GM12878 (cell line): Measurements from ENCODE around the gene RPS6KL1. TPM values are rescaled to one million over a fixed set of nuclear protein-coding genes. Genes with fewer than 3 reads are reported as not detected.

ENCODE experiments used
- ATAC-seq: fragments of 200-7000 bp; cut with Tn5 transposase; 3 replicates; pipeline ENCODE4 v1.9.1; 2020; ENCODE audit warnings: mild to moderate bottlenecking, moderate library complexity
- BruUV-seq: library from RNA; stranded (reverse); fragments of 400-500 nt; replicated peaks from 2 replicates; lab custom pipeline; 2021; lab: Mats Ljungman, UMichigan
- CTCF ChIA-PET: fragments of 300-600 bp; sonication (Branson Sonifier 250); formaldehyde crosslinking; extraction: SDS; loops from one replicate; lab custom pipeline; 2021; ENCODE audit warnings: inconsistent platforms; lab: Yijun Ruan, JAX
- POLR2A ChIA-PET: fragments of 350-600 bp; formaldehyde crosslinking; extraction: SDS; loops from one replicate; lab custom pipeline; 2021; ENCODE audit warnings: inconsistent platforms; lab: Charles Lee
- RAD21 ChIA-PET: fragments of 300-600 bp; sonication (Branson Sonifier 250); formaldehyde crosslinking; loops from one replicate; lab custom pipeline; 2023; ENCODE audit warnings: antibody characterized with exemption; ENCODE audit not compliant: unreplicated experiment; lab: Charles Lee
- SMC1A ChIA-PET: fragments of 300-600 bp; sonication (Branson Sonifier 250); formaldehyde crosslinking; loops from one replicate; lab custom pipeline; 2023; ENCODE audit not compliant: unreplicated experiment, uncharacterized antibody; lab: Charles Lee
- DNase-seq: peaks from one replicate; pipeline ENCODE4 v3.0.0-alpha.2; 2011; ENCODE audit warnings: low read depth, low spot score
- FAIRE-seq: peaks from 3 replicates; lab custom pipeline; 2011; peaks lifted over from hg19 to GRCh38; lab: Jason Lieb, UNC
- H2AFZ ChIP-seq: 2 replicates; pipeline ENCODE4 v1.6.0; 2011; ENCODE audit warnings: low read depth, low read length, control low read depth; ENCODE audit not compliant: control insufficient read depth
- H3K27ac ChIP-seq: 2 replicates; pipeline ENCODE4 v1.5.1; 2011; ENCODE audit warnings: control low read depth; ENCODE audit not compliant: control insufficient read depth, insufficient read depth
- H3K27me3 ChIP-seq, 2 experiments: replicated peaks in 1 of 2; 2 replicates each; pipeline versions ENCODE4 v1.6.0 to v1.6.1; 2011; ENCODE audit warnings: low read length in 1 of 2; ENCODE audit not compliant: control insufficient read depth in 2 of 2, insufficient read depth in 2 of 2
- H3K36me3 ChIP-seq, 2 experiments: 2 replicates each; pipeline ENCODE4 v1.5.1; 2011; ENCODE audit warnings: low read length in 1 of 2; ENCODE audit not compliant: control insufficient read depth in 2 of 2, insufficient read depth in 2 of 2
- H3K4me1 ChIP-seq: 2 replicates; pipeline ENCODE4 v1.6.1; 2011; ENCODE audit warnings: mild to moderate bottlenecking, low read length, moderate library complexity, mixed read lengths; ENCODE audit not compliant: control insufficient read depth, insufficient read depth
- H3K4me2 ChIP-seq: 2 replicates; pipeline ENCODE4 v1.6.0; 2011; ENCODE audit warnings: control low read depth; ENCODE audit not compliant: control insufficient read depth, insufficient read depth
- H3K4me3 ChIP-seq: fragments of 200-600 bp; sonication (generic); 2 replicates; pipeline ENCODE4 v1.5.1; 2016
- H3K79me2 ChIP-seq: 2 replicates; pipeline ENCODE4 v1.6.0; 2011; ENCODE audit warnings: low read length; ENCODE audit not compliant: control insufficient read depth, insufficient read depth
- H3K9ac ChIP-seq: 2 replicates; pipeline ENCODE4 v1.8.0; 2011; ENCODE audit warnings: low read length, control low read depth, mixed read lengths; ENCODE audit not compliant: control insufficient read depth, insufficient read depth
- H3K9me3 ChIP-seq: replicated peaks from 3 replicates; pipeline ENCODE4 v1.5.1; 2011; ENCODE audit warnings: mild to moderate bottlenecking, low read length; ENCODE audit not compliant: control insufficient read depth, insufficient read depth
- H4K20me1 ChIP-seq: 2 replicates; pipeline ENCODE4 v1.6.0; 2011; ENCODE audit not compliant: control insufficient read depth, insufficient read depth
- ATF7 ChIP-seq: fragments of 450-650 bp; IDR thresholded peaks from 2 replicates; pipeline ENCODE4 v1.6.1; 2016; ENCODE audit warnings: low read depth, mild to moderate bottlenecking
- BCLAF1 ChIP-seq: fragments of 450-650 bp; IDR thresholded peaks from 2 replicates; pipeline ENCODE4 v1.6.1; 2017; ENCODE audit warnings: antibody characterized with exemption, mild to moderate bottlenecking, moderate library complexity
- CREB1 ChIP-seq: IDR thresholded peaks from 2 replicates; pipeline ENCODE4 v1.6.1; 2012; ENCODE audit warnings: low read depth, mild to moderate bottlenecking, inconsistent platforms
- HDGF ChIP-seq: fragments of 450-650 bp; IDR thresholded peaks from 2 replicates; pipeline ENCODE4 v1.6.1; 2016; ENCODE audit warnings: antibody characterized with exemption
- PKNOX1 ChIP-seq: fragments of 450-650 bp; IDR thresholded peaks from 2 replicates; pipeline ENCODE4 v1.6.1; 2016; ENCODE audit warnings: mild to moderate bottlenecking
- POLR2A ChIP-seq: IDR thresholded peaks from 2 replicates; pipeline ENCODE4 v1.6.1; 2011; ENCODE audit warnings: low read depth, mild to moderate bottlenecking, low read length
- POLR2AphosphoS5 ChIP-seq: IDR thresholded peaks from 2 replicates; pipeline ENCODE4 v1.6.1; 2011; ENCODE audit warnings: mild to moderate bottlenecking, low read length, inconsistent platforms
- RAD51 ChIP-seq: fragments of 450-650 bp; IDR thresholded peaks from 2 replicates; pipeline ENCODE4 v1.6.1; 2016; ENCODE audit warnings: moderate library complexity, mild to moderate bottlenecking, inconsistent platforms
- RELB ChIP-seq: fragments of 450-650 bp; IDR thresholded peaks from 2 replicates; pipeline ENCODE4 v1.6.1; 2017; ENCODE audit warnings: low read depth, mild to moderate bottlenecking, moderate library complexity
- SP1 ChIP-seq: IDR thresholded peaks from one replicate; pipeline ENCODE4 v1.6.1; 2011; ENCODE audit warnings: low read depth, low read length
- SRF ChIP-seq, 2 experiments: IDR thresholded peaks; 2 replicates each; pipeline ENCODE4 v1.6.1; 2011; ENCODE audit warnings: low read depth in 2 of 2, low read length in 2 of 2, mild to moderate bottlenecking in 1 of 2, moderate library complexity in 1 of 2
- ZNF274 ChIP-seq: IDR thresholded peaks from one replicate; pipeline ENCODE4 v1.8.0; 2011; ENCODE audit not compliant: insufficient read length, insufficient read depth
- ZNF687 ChIP-seq: fragments of 450-650 bp; IDR thresholded peaks from 2 replicates; pipeline ENCODE4 v1.6.1; 2017; ENCODE audit warnings: mild to moderate bottlenecking, moderate library complexity
- WGBS: methylation state at CpG from one replicate; pipeline ENCODE4 v1.1.6; 2016; ENCODE audit warnings: low lambda C conversion rate; ENCODE audit not compliant: insufficient replicate concordance, insufficient coverage; ENCODE audit errors: missing lambda C conversion rate; 5-methylcytosine and 5-hydroxymethylcytosine counted together
- in situ Hi-C: fragments of 300-500 bp; cut with MboI; formaldehyde crosslinking; loops from 9 replicates; pipeline ENCODE4 v1.14.3; 2018; ENCODE audit warnings: mixed read lengths
- intact Hi-C: fragments of 100-400 bp; cut with micrococcal nuclease; formaldehyde crosslinking; loops from one replicate; pipeline ENCODE4 v1.14.2; 2022; ENCODE audit not compliant: unreplicated experiment
- polyA plus RNA-seq, 11 experiments: library from polyadenylated mRNA; depleted of rRNA in 4 of 11; unstranded in 6 of 11; stranded (reverse) in 5 of 11; fragments of >200 nt; fragmentation: Nextera tagmentation in 4 of 11; fragmentation: Illumina TruSeq in 1 of 11; extraction: Ambion mirVana in 4 of 11; extraction: Trizol in 1 of 11; gene quantifications; 1 replicate in 1 of 11; 2 replicates in 10 of 11; pipeline versions ENCODE4 v1.2.1 to v1.2.3, GENCODE V29; 2011 to 2016; ENCODE audit warnings: inconsistent platforms in 2 of 11, missing spikeins in 2 of 11, low read depth in 1 of 11
- total RNA-seq, 4 experiments: library from RNA; depleted of rRNA in 3 of 4; stranded (reverse); fragments of >200 nt in 3 of 4; fragmentation: Illumina TruSeq in 1 of 4; extraction: Trizol in 1 of 4; gene quantifications; 2 replicates each; pipeline versions ENCODE4 v1.2.1 to v1.2.3, GENCODE V29; 2013 to 2021

RPS6KL1 gene
- total and polyA plus RNA-seq, 10 of the 15 experiments (the other 5 are each of a cell fraction or from before 2014, with no cell fraction given), result 0.04 to 4.2 (median 2.0) TPM

GRCh38 chr14:74941676-74942097 is 18.6 kb upstream of the RPS6KL1 start:
- peak; percentile 23 for FAIRE-seq
- POLR2A ChIA-PET, result interaction anchor here (0.5 to 2.2 kb wide), 12 partner anchors 8 to 302 kb away, joined by 3 to 8 read pairs (median 4); partner anchors contain the start of genes EIF2B2, PGF and RPS6KL1
- BruUV-seq, result no TSS peak
- no peaks in the 10 kb centered on the region for H4K20me1 ChIP-seq
- H3K9me3 ChIP-seq, result no peaks in the 10 kb centered on the region; the same call in 2 of the 3 replicates
- H3K79me2 ChIP-seq, result no peaks in the 10 kb centered on the region
- in situ Hi-C loops (no loop called here), intact Hi-C loops (loop anchor here (1.0 to 10.0 kb wide), 2 partner anchors 61 to 363 kb away; partner anchors contain the start of gene EIF2B2)
- peaks cover 43% of the 10 kb centered on the region for H3K4me1 ChIP-seq
- peak; percentile 68 for ATAC-seq
- peak overlapping the region; percentile 84 for H2AFZ ChIP-seq
- WGBS, result under 1% methylated on average over 13 of the region's 13 CpGs
- H3K4me2 ChIP-seq, result peak overlapping the region; percentile 83
- H3K27ac ChIP-seq, result peak overlapping the region; percentile 55
- CTCF ChIA-PET, result interaction anchor here (0.6 to 9.1 kb wide), 9 partner anchors 12 to 360 kb away, joined by 3 to 129 read pairs (median 4); no protein-coding TSS in a partner anchor
- peak overlapping the region; percentile 72 for H3K9ac ChIP-seq
- RAD21 ChIA-PET, result interaction anchor here (0.9 to 1.9 kb wide), 9 partner anchors 9 to 354 kb away, joined by 3 to 8 read pairs (median 4); partner anchors contain the start of genes ACYP1 and EIF2B2
- H3K36me3 ChIP-seq, result no peaks in the 10 kb centered on the region
- TF ChIP-seq HDGF, result 0 out of 2 replicates have a peak, but pooled peaks have one; percentile 17
- TF ChIP-seq BCLAF1, result no peak
- TF ChIP-seq SP1, result peak; percentile 4
- TF ChIP-seq ZNF274, result no peak
- peak; percentile 71 for TF ChIP-seq POLR2A
- no peak for TF ChIP-seq SRF (IDR thresholded peaks at IDR 0.05; ENCODE audit: low read depth in 2 of 2, low read length in 2 of 2)
- peak; percentile 26; the same call in 1 of the 2 replicates for TF ChIP-seq POLR2AphosphoS5
- 0 out of 2 replicates have a peak, but pooled peaks have one; percentile 52 for TF ChIP-seq ZNF687
- no peak for TF ChIP-seq RAD51
- peak; percentile 11; the same call in 1 of the 2 replicates for TF ChIP-seq CREB1
- no peak for TF ChIP-seq RELB
- TF ChIP-seq ATF7, result peak; percentile 88
- TF ChIP-seq PKNOX1, result 0 out of 2 replicates have a peak, but pooled peaks have one; percentile 16
- DNase-seq, result no peak
- H3K27me3 ChIP-seq, result no peaks in the 10 kb centered on the region
- peak overlapping the region; percentile 48; the same call in 1 of the 2 replicates for H3K4me3 ChIP-seq
- SMC1A ChIA-PET, result interaction anchor here (0.5 to 1.9 kb wide), 10 partner anchors 8 to 147 kb away, joined by 3 to 8 read pairs (median 4); partner anchors contain the start of gene ACYP1
